OCI-LY1 (cell line): ENCODE results near the gene EGFL8.
"Not testable (repeated sequence)": the region's sequence is repeated elsewhere in the genome, so short reads cannot be mapped to it uniquely, and the experiment has no call there.

ENCODE experiments used
- EZH2 ChIP-seq: fragments of 200-600 bp; sonication (generic), shearing (Covaris generic); IDR thresholded peaks from 2 replicates; pipeline ENCODE4 v1.8.0; 2017; ENCODE audit warnings: borderline replicate concordance, mixed run types, mild to moderate bottlenecking, antibody characterized with exemption, low read length, moderate library complexity, mixed read lengths
- TF ChIP-seq, protein P1 (sequence below): fragments of 200-600 bp; sonication (generic), shearing (Covaris generic); IDR thresholded peaks from 2 replicates; pipeline ENCODE4 v1.5.1; 2017; ENCODE audit warnings: mild to moderate bottlenecking, antibody characterized with exemption, low read length, moderate library complexity, mixed read lengths

DNA sequence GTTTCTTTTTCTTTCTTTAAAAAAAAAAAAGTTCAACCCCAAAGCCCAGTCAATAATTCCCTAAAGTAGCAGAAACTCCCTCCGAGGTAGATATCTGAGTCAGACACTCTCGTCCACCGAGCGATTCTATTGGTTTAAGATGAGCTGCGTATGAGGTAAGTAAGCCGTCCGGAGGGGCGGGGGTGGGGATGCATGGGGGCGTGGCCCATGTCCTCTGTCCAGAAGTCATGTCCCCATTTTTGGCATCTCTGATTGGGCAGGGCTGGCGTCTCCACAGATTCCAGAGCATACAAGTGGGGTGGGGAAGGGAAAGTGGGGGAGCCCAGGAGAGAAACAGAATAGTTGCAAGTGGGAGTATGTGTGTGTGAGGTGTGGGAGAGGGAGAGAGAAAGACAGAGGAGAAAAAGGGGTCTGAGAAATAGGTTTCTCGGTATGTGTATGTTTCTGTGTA, 21.3 kb downstream of the EGFL8 start:
- TF ChIP-seq, protein P1, sequence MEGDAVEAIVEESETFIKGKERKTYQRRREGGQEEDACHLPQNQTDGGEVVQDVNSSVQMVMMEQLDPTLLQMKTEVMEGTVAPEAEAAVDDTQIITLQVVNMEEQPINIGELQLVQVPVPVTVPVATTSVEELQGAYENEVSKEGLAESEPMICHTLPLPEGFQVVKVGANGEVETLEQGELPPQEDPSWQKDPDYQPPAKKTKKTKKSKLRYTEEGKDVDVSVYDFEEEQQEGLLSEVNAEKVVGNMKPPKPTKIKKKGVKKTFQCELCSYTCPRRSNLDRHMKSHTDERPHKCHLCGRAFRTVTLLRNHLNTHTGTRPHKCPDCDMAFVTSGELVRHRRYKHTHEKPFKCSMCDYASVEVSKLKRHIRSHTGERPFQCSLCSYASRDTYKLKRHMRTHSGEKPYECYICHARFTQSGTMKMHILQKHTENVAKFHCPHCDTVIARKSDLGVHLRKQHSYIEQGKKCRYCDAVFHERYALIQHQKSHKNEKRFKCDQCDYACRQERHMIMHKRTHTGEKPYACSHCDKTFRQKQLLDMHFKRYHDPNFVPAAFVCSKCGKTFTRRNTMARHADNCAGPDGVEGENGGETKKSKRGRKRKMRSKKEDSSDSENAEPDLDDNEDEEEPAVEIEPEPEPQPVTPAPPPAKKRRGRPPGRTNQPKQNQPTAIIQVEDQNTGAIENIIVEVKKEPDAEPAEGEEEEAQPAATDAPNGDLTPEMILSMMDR: not testable (repeated sequence)
- not testable (repeated sequence) for TF ChIP-seq EZH2
